DMS53 treated with DMSO at 0.1 percent for 48 hours (cell line): ENCODE results near the gene ATP1A4.
"Not testable (repeated sequence)": the region's sequence is repeated elsewhere in the genome, so short reads cannot be mapped to it uniquely, and the experiment has no call there.

Experiments used
- DNase-seq: peaks from one replicate; lab custom pipeline; 2025; ENCODE audit not compliant: unreplicated experiment; lab: John Stamatoyannopoulos, UW

ATP1A4 gene

GRCh38 chr1:160123726-160124125 is 27.7 kb upstream of the ATP1A4 start:
- DNase-seq, result no peak

- DNase-seq, result no peak
Measured at GRCh38 chr1:160124705-160125478, 26.5 kb upstream of the ATP1A4 start.

GRCh38 chr1:160125746-160126145 is 25.7 kb upstream of the ATP1A4 start:
- no peak for DNase-seq

GRCh38 chr1:160126342-160126741 is 25.1 kb upstream of the ATP1A4 start:
- DNase-seq, result not testable (repeated sequence)

- DNase-seq, result no peak
Measured at GRCh38 chr1:160127381-160127780, 24.0 kb upstream of the ATP1A4 start.

GRCh38 chr1:160127865-160128523 is 23.4 kb upstream of the ATP1A4 start:
- DNase-seq, result no peak

GRCh38 chr1:160128636-160129035 is 22.8 kb upstream of the ATP1A4 start:
- DNase-seq, result no peak

GRCh38 chr1:160129046-160129445 is 22.4 kb upstream of the ATP1A4 start:
- DNase-seq, result no peak

GRCh38 chr1:160129558-160129957 is 21.8 kb upstream of the ATP1A4 start:
- DNase-seq, result no peak

- no peak for DNase-seq
Measured at GRCh38 chr1:160129966-160130365, 21.4 kb upstream of the ATP1A4 start.

GRCh38 chr1:160130486-160130885 is 20.9 kb upstream of the ATP1A4 start:
- no peak for DNase-seq

- DNase-seq, result no peak
Measured at GRCh38 chr1:160130939-160131338, 20.5 kb upstream of the ATP1A4 start.

- DNase-seq, result no peak
Measured at GRCh38 chr1:160131803-160132565, 19.4 kb upstream of the ATP1A4 start.

GRCh38 chr1:160133990-160134770 is 17.2 kb upstream of the ATP1A4 start:
- no peak for DNase-seq

GRCh38 chr1:160134791-160135572 is 16.4 kb upstream of the ATP1A4 start:
- no peak for DNase-seq

- no peak for DNase-seq
Measured at GRCh38 chr1:160136121-160136925, 15.1 kb upstream of the ATP1A4 start.

GRCh38 chr1:160136926-160137200 is 14.5 kb upstream of the ATP1A4 start:
- no peak for DNase-seq

- DNase-seq, result no peak
Measured at GRCh38 chr1:160137216-160137862, 14.1 kb upstream of the ATP1A4 start.

- DNase-seq, result no peak
Measured at GRCh38 chr1:160139840-160140239, 11.6 kb upstream of the ATP1A4 start.
